ENCODE results near the gene TSHR.

GRCh38 chr14:81148635-81149034 is 193.2 kb downstream of the TSHR start:
- TF ChIP-seq CTCF (IDR thresholded peaks at IDR 0.05; ENCODE audit: insufficient read depth, low read depth, low read length) = no peak
- TF ChIP-seq EZH2 (IDR thresholded peaks at IDR 0.05; ENCODE audit: insufficient read depth, low read length) = no peak

Measured in astrocyte (in vitro differentiated cells and primary cell).